Measurements from ENCODE around the gene DIAPH2.

DNA sequence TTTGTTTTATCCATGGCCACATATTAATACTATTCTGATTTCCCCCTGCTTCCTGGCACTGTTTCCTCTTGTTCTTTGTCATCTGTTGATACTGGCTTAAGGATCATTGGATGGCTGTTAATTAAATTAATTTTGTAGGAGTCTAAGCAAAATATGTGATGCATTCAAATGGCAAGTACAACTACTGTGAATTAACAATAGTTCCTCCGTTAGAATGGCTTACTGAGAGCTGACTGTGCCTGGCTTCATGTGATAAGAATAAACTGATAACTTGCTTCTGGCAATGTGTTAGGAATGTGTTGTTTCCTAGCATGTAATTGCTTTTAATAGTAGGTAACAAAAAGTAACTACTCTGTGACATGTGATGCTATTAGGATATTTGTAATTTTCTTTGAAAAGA lies 297.5 kb downstream of the DIAPH2 start:
- TF ChIP-seq, protein P1, sequence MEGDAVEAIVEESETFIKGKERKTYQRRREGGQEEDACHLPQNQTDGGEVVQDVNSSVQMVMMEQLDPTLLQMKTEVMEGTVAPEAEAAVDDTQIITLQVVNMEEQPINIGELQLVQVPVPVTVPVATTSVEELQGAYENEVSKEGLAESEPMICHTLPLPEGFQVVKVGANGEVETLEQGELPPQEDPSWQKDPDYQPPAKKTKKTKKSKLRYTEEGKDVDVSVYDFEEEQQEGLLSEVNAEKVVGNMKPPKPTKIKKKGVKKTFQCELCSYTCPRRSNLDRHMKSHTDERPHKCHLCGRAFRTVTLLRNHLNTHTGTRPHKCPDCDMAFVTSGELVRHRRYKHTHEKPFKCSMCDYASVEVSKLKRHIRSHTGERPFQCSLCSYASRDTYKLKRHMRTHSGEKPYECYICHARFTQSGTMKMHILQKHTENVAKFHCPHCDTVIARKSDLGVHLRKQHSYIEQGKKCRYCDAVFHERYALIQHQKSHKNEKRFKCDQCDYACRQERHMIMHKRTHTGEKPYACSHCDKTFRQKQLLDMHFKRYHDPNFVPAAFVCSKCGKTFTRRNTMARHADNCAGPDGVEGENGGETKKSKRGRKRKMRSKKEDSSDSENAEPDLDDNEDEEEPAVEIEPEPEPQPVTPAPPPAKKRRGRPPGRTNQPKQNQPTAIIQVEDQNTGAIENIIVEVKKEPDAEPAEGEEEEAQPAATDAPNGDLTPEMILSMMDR (IDR thresholded peaks at IDR 0.05 in 8 of 11, conservative IDR thresholded peaks at IDR 0.05 in 3 of 11): no peak
- TF ChIP-seq POLR2A (IDR thresholded peaks at IDR 0.05) (no peak), POLR2AphosphoS5 (IDR thresholded peaks at IDR 0.05) (no peak)

Data from spleen (tissue), 7 donors.